ENCODE data around the gene TRIM8.

- TF ChIP-seq, protein P1, sequence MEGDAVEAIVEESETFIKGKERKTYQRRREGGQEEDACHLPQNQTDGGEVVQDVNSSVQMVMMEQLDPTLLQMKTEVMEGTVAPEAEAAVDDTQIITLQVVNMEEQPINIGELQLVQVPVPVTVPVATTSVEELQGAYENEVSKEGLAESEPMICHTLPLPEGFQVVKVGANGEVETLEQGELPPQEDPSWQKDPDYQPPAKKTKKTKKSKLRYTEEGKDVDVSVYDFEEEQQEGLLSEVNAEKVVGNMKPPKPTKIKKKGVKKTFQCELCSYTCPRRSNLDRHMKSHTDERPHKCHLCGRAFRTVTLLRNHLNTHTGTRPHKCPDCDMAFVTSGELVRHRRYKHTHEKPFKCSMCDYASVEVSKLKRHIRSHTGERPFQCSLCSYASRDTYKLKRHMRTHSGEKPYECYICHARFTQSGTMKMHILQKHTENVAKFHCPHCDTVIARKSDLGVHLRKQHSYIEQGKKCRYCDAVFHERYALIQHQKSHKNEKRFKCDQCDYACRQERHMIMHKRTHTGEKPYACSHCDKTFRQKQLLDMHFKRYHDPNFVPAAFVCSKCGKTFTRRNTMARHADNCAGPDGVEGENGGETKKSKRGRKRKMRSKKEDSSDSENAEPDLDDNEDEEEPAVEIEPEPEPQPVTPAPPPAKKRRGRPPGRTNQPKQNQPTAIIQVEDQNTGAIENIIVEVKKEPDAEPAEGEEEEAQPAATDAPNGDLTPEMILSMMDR (IDR thresholded peaks at IDR 0.05; ENCODE audit: extremely low read depth in 1 of 2, insufficient read depth in 1 of 2, low read depth in 1 of 2, low read length in 2 of 2), result no peak
- no peak for TF ChIP-seq EZH2 (IDR thresholded peaks at IDR 0.05; ENCODE audit: borderline replicate concordance, low read depth, low read length, severe bottlenecking)
- no peak for TF ChIP-seq POLR2AphosphoS5 (IDR thresholded peaks at IDR 0.05; ENCODE audit: insufficient read depth, low read depth, low read length)
- TF ChIP-seq FOS (IDR thresholded peaks at IDR 0.05; ENCODE audit: borderline replicate concordance, insufficient read depth, low read length), result no peak
- no peak for TF ChIP-seq POLR2A (IDR thresholded peaks at IDR 0.05; ENCODE audit: low read depth, low read length)
- TF ChIP-seq MYC (IDR thresholded peaks at IDR 0.05; ENCODE audit: low read depth, low read length), result no peak
These were observed 8.1 kb downstream of the TRIM8 start for GRCh38 chr10:102652170-102652916.

Measured in endothelial cell of umbilical vein (primary cell).